Subcutaneous adipose tissue (tissue), 4 donors: ENCODE results near the gene C2CD5. TPM values are rescaled to one million over a fixed set of nuclear protein-coding genes. Genes with fewer than 3 reads are reported as not detected.

ENCODE experiments used
- CTCF ChIP-seq: fragments of 450-650 bp; IDR thresholded peaks from one replicate; pipeline ENCODE4 v1.5.1; 2016; ENCODE audit warnings: low read depth, mild to moderate bottlenecking, control low read depth, antibody characterized with exemption, moderate library complexity
- total RNA-seq, 4 donors: library from RNA; depleted of rRNA; stranded (reverse); fragments of >200 nt; gene quantifications; one replicate each; pipeline ENCODE4 v1.1.0, GENCODE V29; 2016

The C2CD5 gene
- total RNA-seq, 4 donors from 2014 or later, result 41.8 to 73.4 (median 55.5) TPM

DNA sequence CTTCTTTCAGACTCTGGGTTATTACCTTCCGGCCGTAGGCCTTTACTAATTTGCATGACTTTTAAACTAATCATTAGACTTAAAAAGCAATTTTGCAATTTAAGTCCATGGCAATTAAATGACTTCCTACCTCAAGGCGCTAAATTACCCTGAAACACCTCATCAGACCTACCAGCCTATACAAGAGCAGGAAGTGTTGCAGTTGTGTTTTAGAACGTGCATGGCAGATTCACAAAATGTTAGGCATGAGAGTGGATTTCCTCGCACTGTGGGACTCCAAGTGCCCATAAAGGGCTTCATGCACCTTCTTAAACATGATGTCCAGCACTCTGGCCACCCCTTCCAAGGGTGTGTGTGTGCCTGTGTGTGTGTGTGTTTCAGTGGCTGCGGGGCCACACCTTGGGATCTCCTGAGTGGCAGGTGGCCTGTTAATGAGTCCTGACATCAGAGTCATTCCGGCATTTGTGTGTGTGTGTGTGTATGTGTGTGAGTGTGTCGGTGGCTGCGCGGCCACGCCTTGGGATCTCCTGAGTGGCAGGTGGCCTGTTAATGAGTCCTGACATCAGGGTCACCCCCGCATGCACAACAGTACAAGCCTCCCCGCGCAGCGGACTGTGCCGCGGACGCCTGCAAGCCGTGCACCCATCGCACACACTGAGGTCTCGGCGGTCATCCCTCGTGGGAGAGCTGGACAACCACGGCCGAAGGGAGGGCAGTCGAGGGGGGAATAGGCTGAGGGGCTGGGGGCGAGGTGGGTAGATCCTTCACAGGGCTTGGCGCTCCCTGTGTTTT lies 900 bp downstream of the C2CD5 start:
- no peak for TF ChIP-seq CTCF

DNA sequence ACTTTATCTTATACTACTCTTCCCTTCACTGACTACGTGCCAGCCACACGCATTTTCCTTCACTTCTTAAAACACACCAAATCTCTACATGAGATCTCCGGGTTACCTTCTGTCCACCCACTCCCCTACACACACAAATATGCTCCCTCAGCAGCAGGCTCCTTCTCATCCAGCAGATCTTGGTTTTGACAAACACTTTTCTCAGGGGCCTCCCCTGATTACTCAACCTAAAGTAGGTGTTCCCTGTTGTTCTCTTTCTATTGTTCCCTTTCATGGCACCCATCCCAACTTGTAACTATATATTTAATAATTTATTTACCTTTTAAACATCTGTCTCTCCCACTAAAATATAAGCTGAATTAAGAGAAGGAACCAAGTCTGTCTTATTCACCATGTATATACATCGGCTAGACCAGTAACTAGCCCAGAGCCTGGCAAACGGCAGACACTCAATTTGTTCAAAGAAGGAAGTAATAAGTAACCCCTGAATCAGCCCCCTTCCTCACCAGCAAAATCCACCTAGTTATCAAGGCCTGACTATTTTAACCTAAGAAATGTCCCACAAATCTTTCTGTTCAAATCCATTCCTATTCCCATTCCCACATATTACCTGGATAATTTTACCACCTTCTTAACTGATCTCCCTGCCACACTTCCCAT lies 2.7 kb downstream of the C2CD5 start:
- TF ChIP-seq CTCF, result no peak

GRCh38 chr12:22539055-22539454 lies 5.3 kb downstream of the C2CD5 start:
- TF ChIP-seq CTCF, result no peak

DNA sequence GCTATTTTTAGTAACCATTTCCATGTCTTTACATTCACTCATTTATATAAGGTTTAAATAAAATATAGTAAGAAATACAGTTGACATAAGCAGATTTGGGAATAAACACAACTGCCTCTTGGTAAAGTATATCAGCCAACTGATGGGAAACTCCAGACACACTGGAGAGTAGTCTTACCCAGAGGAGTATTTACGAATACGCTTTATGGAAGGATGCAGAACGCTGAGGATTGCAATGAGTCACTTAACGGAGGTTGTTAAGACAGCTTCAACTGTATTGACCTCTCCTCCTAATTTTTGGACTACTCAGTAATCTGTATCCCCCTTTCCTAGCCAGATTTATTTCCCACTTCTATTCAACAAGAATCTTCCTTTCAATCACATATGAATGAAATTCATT lies 6.0 kb downstream of the C2CD5 start:
- no peak for TF ChIP-seq CTCF

GRCh38 chr12:22536971-22537544 lies 7.3 kb downstream of the C2CD5 start:
- no peak for TF ChIP-seq CTCF

GRCh38 chr12:22536346-22536945 lies 7.9 kb downstream of the C2CD5 start:
- no peak for TF ChIP-seq CTCF

DNA sequence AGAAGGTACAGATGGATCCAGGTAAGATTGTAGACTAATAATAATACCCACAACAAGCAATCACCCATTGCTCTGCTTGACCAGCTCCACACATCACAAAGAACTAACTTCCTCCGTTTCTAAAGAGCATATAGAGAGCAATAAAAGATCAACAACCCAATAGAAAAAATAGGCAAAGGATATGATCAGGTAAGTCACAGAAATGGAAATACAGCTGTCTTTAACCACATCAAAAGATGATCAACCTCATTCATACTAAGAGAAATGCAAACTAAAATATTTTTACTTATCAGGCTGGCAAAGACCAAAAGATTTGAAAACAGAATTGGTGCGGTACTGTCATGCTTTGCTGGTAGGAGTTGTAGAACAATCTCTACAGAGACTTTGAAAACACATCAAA lies 8.9 kb downstream of the C2CD5 start:
- no peak for TF ChIP-seq CTCF
